ENCODE measurements around the gene IP6K1.

The IP6K1 gene

DNA sequence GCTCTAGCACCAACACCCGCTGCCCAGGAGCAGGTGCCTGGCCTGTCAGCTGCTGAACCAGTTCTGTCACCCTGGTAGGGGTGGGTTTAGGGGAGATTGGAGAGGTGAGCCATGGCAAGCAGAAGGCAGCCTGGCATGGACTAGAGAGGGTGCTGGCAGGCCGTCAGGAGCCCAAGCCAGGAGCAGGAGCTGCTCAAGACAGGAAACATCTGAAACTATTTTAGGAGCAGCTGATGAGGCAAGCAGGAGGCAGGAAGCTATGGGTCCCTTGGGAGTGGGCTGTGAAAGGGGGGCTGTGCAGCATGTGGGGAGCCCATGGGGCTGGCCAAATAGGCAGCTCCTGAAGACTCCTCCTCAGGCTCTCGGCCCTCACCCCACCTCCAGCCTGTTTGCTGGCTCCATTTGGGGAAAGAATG, 19.0 kb upstream of the IP6K1 start:
- H3K27ac ChIP-seq (ENCODE audit: low read depth, low read length), result peak overlapping the region; percentile 81
- peak overlapping the region in 3 of 5 donors; percentile 1 to 68 (median 31) for H3K9ac ChIP-seq (ENCODE audit: low read length in 5 of 5)
- peaks cover 0 to 29% (median 22%) of the 10 kb centered on the region in 5 donors for H3K36me3 ChIP-seq (ENCODE audit: control insufficient read depth in 5 of 5, insufficient read depth in 5 of 5, low read length in 5 of 5)
- no peaks in the 10 kb centered on the region for H3K9me3 ChIP-seq (ENCODE audit: control insufficient read depth in 5 of 5, low read length in 5 of 5)
- peak overlapping the region; percentile 2 to 90 (median 88) for H3K4me3 ChIP-seq (ENCODE audit: low read depth in 1 of 5, low read length in 5 of 5)
- H3K4me1 ChIP-seq (ENCODE audit: control insufficient read depth in 5 of 5, insufficient read depth in 5 of 5, low read length in 5 of 5), result peaks cover 16 to 65% (median 53%) of the 10 kb centered on the region in 5 donors
- no peaks in the 10 kb centered on the region for H3K27me3 ChIP-seq (ENCODE audit: control insufficient read depth in 5 of 5, insufficient read depth in 4 of 5, low read length in 5 of 5)

DNA sequence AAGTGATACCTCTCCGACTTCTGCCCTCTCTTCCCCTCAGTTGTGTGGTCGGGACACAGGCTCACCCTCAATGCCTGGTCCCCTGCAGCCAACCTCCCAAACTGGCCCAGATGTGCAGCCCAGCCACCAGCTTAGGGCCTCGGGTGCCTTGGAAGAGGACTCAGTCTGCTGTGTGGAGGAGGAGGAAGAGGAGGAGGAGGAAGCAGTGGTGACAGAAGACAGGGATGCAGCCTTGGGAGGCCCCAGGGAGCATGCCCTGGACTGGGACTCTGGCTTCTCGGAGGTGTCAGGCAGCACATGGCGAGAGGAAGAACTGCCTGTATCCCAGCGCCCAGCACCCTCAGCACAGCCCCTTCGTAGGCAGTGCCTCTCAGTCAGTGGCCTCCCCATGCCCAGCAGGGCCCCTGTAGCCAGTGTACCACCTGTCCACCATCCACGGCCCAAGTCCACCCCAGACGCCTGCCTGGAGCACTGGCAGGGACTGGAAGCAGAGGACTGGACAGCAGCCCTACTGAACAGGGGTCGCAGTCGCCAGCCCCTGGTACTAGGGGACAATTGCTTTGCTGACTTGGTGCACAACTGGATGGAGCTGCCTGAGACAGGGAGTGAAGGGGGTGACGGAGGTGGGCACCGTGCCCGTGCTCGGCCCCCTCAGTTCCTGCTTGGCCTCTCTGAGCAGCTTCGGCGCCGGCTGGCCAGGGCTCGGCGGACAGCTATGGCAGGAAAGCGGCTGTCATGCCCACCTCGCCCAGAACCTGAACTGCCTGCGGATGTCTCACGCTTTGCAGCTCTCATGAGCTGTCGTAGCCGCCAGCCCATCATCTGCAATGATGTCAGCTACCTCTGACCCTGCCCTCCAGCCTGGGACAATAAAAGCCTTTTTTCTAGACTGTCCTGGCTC, 18.0 kb upstream of the IP6K1 start:
- H3K9me3 ChIP-seq (ENCODE audit: control insufficient read depth in 5 of 5, low read length in 5 of 5), result no peaks in the 10 kb centered on the region
- H3K4me3 ChIP-seq (ENCODE audit: low read depth in 1 of 5, low read length in 5 of 5), result peak overlapping the region; percentile 63 to 92 (median 88)
- H3K9ac ChIP-seq (ENCODE audit: low read length in 5 of 5), result peak overlapping the region; percentile 28 to 64 (median 54)
- peak overlapping the region; percentile 81 for H3K27ac ChIP-seq (ENCODE audit: low read depth, low read length)
- H3K36me3 ChIP-seq (ENCODE audit: control insufficient read depth in 5 of 5, insufficient read depth in 5 of 5, low read length in 5 of 5), result peaks cover 0 to 20% (median 12%) of the 10 kb centered on the region in 5 donors
- H3K4me1 ChIP-seq (ENCODE audit: control insufficient read depth in 5 of 5, insufficient read depth in 5 of 5, low read length in 5 of 5), result peaks cover 16 to 66% (median 53%) of the 10 kb centered on the region in 5 donors
- no peaks in the 10 kb centered on the region for H3K27me3 ChIP-seq (ENCODE audit: control insufficient read depth in 5 of 5, insufficient read depth in 4 of 5, low read length in 5 of 5)

DNA sequence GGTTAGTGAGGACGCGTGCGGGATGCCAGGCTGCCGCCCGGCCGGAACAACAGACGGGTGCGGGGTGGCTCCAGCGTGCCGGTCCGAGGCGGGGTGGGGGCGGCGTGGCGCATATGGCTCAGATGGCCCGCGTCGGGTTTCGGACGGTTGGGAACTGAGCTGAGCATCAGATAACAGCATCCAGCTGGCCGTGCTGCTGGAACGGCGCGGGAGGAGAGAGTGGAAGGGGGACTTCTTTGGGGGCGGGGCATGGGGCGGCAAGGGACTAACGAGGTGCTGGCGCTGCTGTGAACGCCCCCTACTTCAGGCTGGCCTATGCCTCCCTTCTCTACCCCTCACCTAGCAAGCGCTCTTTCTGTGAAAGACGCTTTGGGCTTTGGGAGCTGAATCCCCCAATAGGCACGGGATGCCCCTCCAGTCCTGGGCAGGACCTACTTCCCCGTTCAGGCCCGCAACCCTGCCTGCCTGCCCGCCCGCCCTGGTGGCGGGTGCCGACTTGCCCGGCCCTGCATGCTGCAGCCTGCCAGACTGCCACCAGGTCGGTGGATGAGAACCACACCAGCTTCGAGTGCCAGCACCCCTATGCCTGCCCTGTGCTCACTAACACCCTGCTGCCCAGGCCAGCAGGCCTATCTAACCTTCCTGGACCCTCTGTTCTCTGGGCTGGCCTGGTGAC, 17.3 kb upstream of the IP6K1 start:
- peaks cover 16 to 67% (median 53%) of the 10 kb centered on the region in 5 donors for H3K4me1 ChIP-seq (ENCODE audit: control insufficient read depth in 5 of 5, insufficient read depth in 5 of 5, low read length in 5 of 5)
- H3K27ac ChIP-seq (ENCODE audit: low read depth, low read length), result peak overlapping the region; percentile 81
- H3K9ac ChIP-seq (ENCODE audit: low read length in 5 of 5), result peak overlapping the region; percentile 28 to 64 (median 54)
- H3K27me3 ChIP-seq (ENCODE audit: control insufficient read depth in 5 of 5, insufficient read depth in 4 of 5, low read length in 5 of 5), result no peaks in the 10 kb centered on the region
- H3K9me3 ChIP-seq (ENCODE audit: control insufficient read depth in 5 of 5, low read length in 5 of 5), result no peaks in the 10 kb centered on the region
- H3K4me3 ChIP-seq (ENCODE audit: low read depth in 1 of 5, low read length in 5 of 5), result peak overlapping the region; percentile 73 to 92 (median 88)
- H3K36me3 ChIP-seq (ENCODE audit: control insufficient read depth in 5 of 5, insufficient read depth in 5 of 5, low read length in 5 of 5), result peaks cover 0 to 12% (median 4%) of the 10 kb centered on the region in 5 donors

DNA sequence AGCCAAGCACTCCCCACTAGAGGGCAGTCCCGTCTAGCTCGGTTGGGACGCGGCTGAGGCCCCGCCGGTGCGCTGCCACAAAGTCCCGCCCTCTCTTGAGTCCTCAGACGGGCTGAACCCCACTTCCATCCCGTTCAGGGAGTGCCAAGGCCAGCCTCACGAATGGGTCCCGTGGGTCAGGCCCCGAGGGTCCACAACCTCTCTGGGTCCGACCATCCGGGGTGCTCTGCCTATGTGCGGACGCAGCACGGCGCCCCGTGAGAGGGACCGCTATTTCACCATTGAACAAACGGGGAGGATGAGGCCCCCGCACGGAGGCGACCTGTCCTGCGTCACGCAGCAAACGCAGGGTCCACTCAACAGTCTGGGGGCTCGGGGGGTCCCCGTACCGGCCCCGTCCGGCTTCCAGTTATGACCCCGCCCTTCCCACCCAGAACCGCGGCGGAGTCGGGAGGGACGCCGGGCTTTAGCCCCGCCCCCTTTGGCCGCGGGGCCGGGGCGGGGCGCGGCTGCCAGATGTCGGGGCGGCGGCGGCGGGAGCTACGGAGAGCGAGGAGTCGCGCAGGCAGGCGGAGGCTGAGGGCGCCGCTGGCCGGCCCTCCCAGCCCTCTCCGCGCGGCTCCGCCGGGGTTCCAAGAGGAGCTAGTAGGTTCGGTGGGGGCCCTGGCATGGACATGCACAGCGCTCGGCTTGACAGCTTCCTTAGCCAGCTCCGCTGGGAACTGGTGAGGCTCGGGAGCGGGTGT, 16.6 kb upstream of the IP6K1 start, which contains the start of gene INKA1:
Gene INKA1 (plus strand): TSS at position 543 of the 746 bp plus-strand sequence. CDS start 132 bp downstream, at position 675.
- Histone ChIP-seq H3K9ac (ENCODE audit: low read length in 5 of 5) (peak within 1 kb of the TSS; percentile 48 to 88 (median 80)), H3K27ac (ENCODE audit: low read depth, low read length) (peak within 1 kb of the TSS; percentile 81), H3K36me3 (ENCODE audit: control insufficient read depth in 5 of 5, insufficient read depth in 5 of 5, low read length in 5 of 5) (peaks cover 0 to 8% (median 3%) of the 10 kb centered on the region in 5 donors), H3K9me3 (ENCODE audit: control insufficient read depth in 5 of 5, low read length in 5 of 5) (no peaks in the 10 kb centered on the region), H3K4me3 (ENCODE audit: low read depth in 1 of 5, low read length in 5 of 5) (peak within 1 kb of the TSS; percentile 73 to 92 (median 88)), H3K27me3 (ENCODE audit: control insufficient read depth in 5 of 5, insufficient read depth in 4 of 5, low read length in 5 of 5) (no peaks in the 10 kb centered on the region), H3K4me1 (ENCODE audit: control insufficient read depth in 5 of 5, insufficient read depth in 5 of 5, low read length in 5 of 5) (peaks cover 16 to 61% (median 52%) of the 10 kb centered on the region in 5 donors)

DNA sequence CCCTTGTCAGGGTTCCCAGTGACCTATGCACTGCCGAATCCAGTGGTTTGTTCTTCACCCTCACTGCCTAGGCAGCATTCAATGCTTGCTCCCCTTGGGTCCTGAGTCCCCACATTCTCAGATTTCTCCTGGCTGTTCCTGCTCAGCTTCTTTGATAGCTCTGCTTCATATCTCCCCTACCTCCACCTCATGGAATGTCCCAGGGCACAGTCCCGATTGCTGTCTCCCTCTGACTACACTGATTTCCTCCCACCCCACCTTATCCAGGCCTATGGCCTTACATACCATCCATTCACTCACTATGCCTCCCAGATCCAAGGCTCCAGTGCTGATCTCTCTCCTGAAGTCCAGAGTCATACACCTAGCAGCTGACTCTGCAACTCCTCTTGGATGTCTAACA, 14.8 kb upstream of the IP6K1 start:
- no peak overlapping the region for H3K4me3 ChIP-seq (ENCODE audit: low read depth in 1 of 5, low read length in 5 of 5)
- H3K4me1 ChIP-seq (ENCODE audit: control insufficient read depth in 5 of 5, insufficient read depth in 5 of 5, low read length in 5 of 5), result peaks cover 16 to 44% (median 35%) of the 10 kb centered on the region in 5 donors
- peaks cover 0 to 7% (median 0%) of the 10 kb centered on the region in 5 donors for H3K36me3 ChIP-seq (ENCODE audit: control insufficient read depth in 5 of 5, insufficient read depth in 5 of 5, low read length in 5 of 5)
- no peak overlapping the region for H3K9ac ChIP-seq (ENCODE audit: low read length in 5 of 5)
- no peaks in the 10 kb centered on the region for H3K27me3 ChIP-seq (ENCODE audit: control insufficient read depth in 5 of 5, insufficient read depth in 4 of 5, low read length in 5 of 5)
- no peaks in the 10 kb centered on the region for H3K9me3 ChIP-seq (ENCODE audit: control insufficient read depth in 5 of 5, low read length in 5 of 5)
- H3K27ac ChIP-seq (ENCODE audit: low read depth, low read length), result no peak overlapping the region

DNA sequence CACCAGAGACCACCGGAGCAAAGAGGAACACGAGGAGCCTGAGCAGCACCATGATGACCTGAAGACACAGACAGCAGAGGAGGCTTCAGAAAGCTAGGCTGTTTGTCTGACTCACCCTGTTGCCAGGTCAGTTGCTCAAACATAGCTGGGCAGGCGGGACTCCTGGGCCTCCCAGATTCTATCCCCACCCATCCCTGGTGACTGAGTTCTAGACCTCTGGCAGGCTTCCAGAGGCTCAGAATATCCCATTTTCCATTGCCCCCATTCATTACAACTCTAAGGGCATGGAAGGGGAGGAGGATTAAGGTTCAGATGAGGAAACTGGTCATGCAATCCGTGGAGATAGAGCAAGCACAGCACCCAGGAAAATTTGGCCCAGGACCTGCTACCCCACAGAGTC, 13.4 kb upstream of the IP6K1 start, which contains the start of gene CDHR4:
Gene CDHR4 (minus strand): TSS at position 113 of the 400 bp plus-strand sequence. CDS start 61 bp downstream, at position 52.
- Histone ChIP-seq H3K9me3 (ENCODE audit: control insufficient read depth in 5 of 5, low read length in 5 of 5) (no peaks in the 10 kb centered on the region), H3K4me3 (ENCODE audit: low read depth in 1 of 5, low read length in 5 of 5) (no peak within 1 kb of the TSS), H3K9ac (ENCODE audit: low read length in 5 of 5) (peak within 1 kb of the TSS in 1 of 5 donors; percentile 8), H3K27ac (ENCODE audit: low read depth, low read length) (no peak within 1 kb of the TSS), H3K4me1 (ENCODE audit: control insufficient read depth in 5 of 5, insufficient read depth in 5 of 5, low read length in 5 of 5) (peaks cover 8 to 30% (median 22%) of the 10 kb centered on the region in 5 donors), H3K36me3 (ENCODE audit: control insufficient read depth in 5 of 5, insufficient read depth in 5 of 5, low read length in 5 of 5) (peaks cover 0 to 5% (median 0%) of the 10 kb centered on the region in 5 donors), H3K27me3 (ENCODE audit: control insufficient read depth in 5 of 5, insufficient read depth in 4 of 5, low read length in 5 of 5) (no peaks in the 10 kb centered on the region)

DNA sequence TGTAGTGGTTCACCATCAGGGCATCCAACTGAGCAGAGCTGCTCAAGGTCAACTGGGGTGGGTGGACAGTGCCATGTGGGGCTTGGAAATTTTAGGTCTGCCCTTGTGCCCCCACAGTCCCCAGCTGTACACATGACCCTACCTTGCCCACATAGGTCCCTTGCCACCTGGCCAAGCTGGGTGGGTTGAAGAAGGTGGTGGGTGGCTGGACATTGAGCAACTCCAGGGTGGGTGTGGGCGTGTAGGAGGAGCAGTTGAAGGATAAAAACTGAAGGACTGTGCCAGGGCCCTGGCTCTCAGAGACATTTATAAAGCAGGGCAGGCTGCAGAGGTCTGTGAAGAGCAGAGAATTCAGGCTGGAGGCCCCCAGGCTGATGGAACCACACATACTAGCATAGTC, 12.8 kb upstream of the IP6K1 start:
- Histone ChIP-seq H3K27me3 (ENCODE audit: control insufficient read depth in 5 of 5, insufficient read depth in 4 of 5, low read length in 5 of 5) (no peaks in the 10 kb centered on the region), H3K36me3 (ENCODE audit: control insufficient read depth in 5 of 5, insufficient read depth in 5 of 5, low read length in 5 of 5) (no peaks in the 10 kb centered on the region), H3K4me3 (ENCODE audit: low read depth in 1 of 5, low read length in 5 of 5) (no peak overlapping the region), H3K9ac (ENCODE audit: low read length in 5 of 5) (peak overlapping the region in 1 of 5 donors; percentile 8), H3K9me3 (ENCODE audit: control insufficient read depth in 5 of 5, low read length in 5 of 5) (no peaks in the 10 kb centered on the region), H3K4me1 (ENCODE audit: control insufficient read depth in 5 of 5, insufficient read depth in 5 of 5, low read length in 5 of 5) (peaks cover 2 to 23% (median 15%) of the 10 kb centered on the region in 5 donors), H3K27ac (ENCODE audit: low read depth, low read length) (no peak overlapping the region)

DNA sequence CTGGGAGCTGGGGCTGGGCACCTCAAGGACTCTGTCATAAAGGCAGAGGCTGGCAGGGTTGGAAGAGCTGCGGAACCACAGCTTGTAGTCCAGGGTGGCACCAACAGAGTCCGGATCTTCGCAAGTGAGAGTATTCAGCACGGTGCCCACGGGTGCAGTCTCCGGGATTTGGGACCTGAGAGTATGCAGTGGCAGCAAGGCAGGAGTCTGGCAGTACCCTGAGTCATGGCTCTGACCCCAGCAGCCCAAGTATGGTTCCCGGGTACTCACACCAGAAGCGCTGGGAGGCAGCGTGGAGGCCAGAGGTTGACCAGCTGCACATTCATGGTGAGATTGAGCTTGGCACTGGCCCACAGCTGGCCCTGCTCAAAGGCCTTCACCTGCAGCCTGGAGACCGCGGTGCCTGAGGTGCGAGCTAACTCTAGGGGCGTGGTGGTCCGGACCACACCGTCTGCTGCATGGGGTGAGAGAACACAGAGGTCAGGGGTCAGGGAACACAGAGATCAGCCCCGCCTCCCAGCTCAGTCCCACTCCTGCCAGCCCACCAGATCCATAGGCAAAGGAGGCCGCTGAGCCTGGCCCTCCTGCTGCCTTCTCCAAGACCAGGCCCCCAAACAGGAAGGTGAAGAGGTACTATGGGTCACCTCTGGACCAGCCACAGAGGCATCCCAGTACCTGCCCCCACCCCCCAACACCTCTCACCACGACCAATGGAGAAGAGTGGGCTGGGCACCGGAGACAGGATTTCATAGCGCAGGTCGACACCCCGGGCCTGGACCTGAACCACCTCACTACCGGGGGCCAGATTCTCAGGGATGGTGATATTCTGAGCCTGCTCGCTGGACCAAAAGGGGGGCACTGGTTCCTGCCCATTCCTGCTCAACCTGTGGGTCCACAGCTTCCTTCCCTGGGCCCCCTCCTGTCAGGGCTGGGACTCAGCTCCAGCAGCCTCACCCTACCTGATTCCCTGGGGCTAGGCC, 8.9 kb upstream of the IP6K1 start:
- Histone ChIP-seq H3K4me1 (ENCODE audit: control insufficient read depth in 5 of 5, insufficient read depth in 5 of 5, low read length in 5 of 5) (peaks cover 0 to 6% (median 2%) of the 10 kb centered on the region in 5 donors), H3K27ac (ENCODE audit: low read depth, low read length) (no peak overlapping the region), H3K9ac (ENCODE audit: low read length in 5 of 5) (no peak overlapping the region), H3K36me3 (ENCODE audit: control insufficient read depth in 5 of 5, insufficient read depth in 5 of 5, low read length in 5 of 5) (no peaks in the 10 kb centered on the region), H3K9me3 (ENCODE audit: control insufficient read depth in 5 of 5, low read length in 5 of 5) (no peaks in the 10 kb centered on the region), H3K4me3 (ENCODE audit: low read depth in 1 of 5, low read length in 5 of 5) (no peak overlapping the region), H3K27me3 (ENCODE audit: control insufficient read depth in 5 of 5, insufficient read depth in 4 of 5, low read length in 5 of 5) (no peaks in the 10 kb centered on the region)

Data from subcutaneous abdominal adipose tissue (tissue), 5 donors.